Tibial nerve (tissue), 4 donors: ENCODE data around the gene KCTD5. TPM values are rescaled to one million over a fixed set of nuclear protein-coding genes. Genes with fewer than 3 reads are reported as not detected.

Experiments used
- DNase-seq, 2 donors: peaks; one replicate each; pipeline ENCODE4 v3.0.0-alpha.2; 2019; ENCODE audit warnings: low spot score in 2 of 2
- H3K27ac ChIP-seq, 4 donors: fragments of 200-600 bp; sonication (generic) in 3 of 4; one replicate each; pipeline ENCODE4 v1.5.1; 2017 to 2019; ENCODE audit warnings: mild to moderate bottlenecking in 1 of 4
- H3K27me3 ChIP-seq, 2 donors: fragments of 200-600 bp; sonication (generic) in 1 of 2; one replicate each; pipeline versions ENCODE4 v1.5.1 to v1.6.0; 2017 to 2019
- H3K36me3 ChIP-seq, 3 donors: fragments of 200-600 bp; sonication (generic); one replicate each; pipeline ENCODE4 v1.5.1; 2018 to 2019
- H3K4me1 ChIP-seq, 4 donors: fragments of 200-600 bp; sonication (generic) in 3 of 4; one replicate each; pipeline ENCODE4 v1.5.1; 2017 to 2019
- H3K4me3 ChIP-seq, 4 donors: fragments of 200-600 bp; sonication (generic) in 3 of 4; one replicate each; pipeline ENCODE4 v1.5.1; 2017 to 2019; ENCODE audit warnings: mild to moderate bottlenecking in 1 of 4, moderate library complexity in 1 of 4
- H3K9me3 ChIP-seq, 4 donors: fragments of 200-600 bp; sonication (generic) in 3 of 4; one replicate each; pipeline ENCODE4 v1.5.1; 2017 to 2019
- EP300 ChIP-seq, 2 donors: sonication (generic); formaldehyde crosslinking; IDR thresholded peaks; one replicate each; pipeline ENCODE4 v1.6.1; 2017; ENCODE audit warnings: antibody characterized with exemption in 2 of 2, mild to moderate bottlenecking in 1 of 2
- POLR2A ChIP-seq, 2 donors: fragments of 450-650 bp; IDR thresholded peaks; one replicate each; pipeline ENCODE4 v1.6.1; 2017; ENCODE audit warnings: antibody characterized with exemption in 2 of 2, mild to moderate bottlenecking in 2 of 2, moderate library complexity in 2 of 2
- WGBS, 2 donors: methylation state at CpG; one replicate each; pipeline ENCODE4 v1.1.5; 2018; 5-methylcytosine and 5-hydroxymethylcytosine counted together
- total RNA-seq, 4 donors: library from RNA; depleted of rRNA; stranded (reverse); fragments of >200 nt; gene quantifications; one replicate each; pipeline ENCODE4 v1.1.0, GENCODE V29; 2016
- TF ChIP-seq, protein P1 (sequence below), 5 experiments: fragments of 200-600 bp in 3 of 5; fragments of 450-650 bp in 2 of 5; sonication (generic) in 3 of 5; IDR thresholded peaks; one replicate each; pipeline ENCODE4 v1.5.1; 2016 to 2019; ENCODE audit warnings: antibody characterized with exemption in 5 of 5, mild to moderate bottlenecking in 3 of 5, moderate library complexity in 2 of 5

KCTD5 gene
- total RNA-seq, 4 donors from 2014 or later, result 17.8 to 24.3 (median 21.2) TPM

- DNase-seq, result no peak
- WGBS, 2 donors, result 51 to 59% methylated on average over 18 to 20 of the region's 22 CpGs
These were observed 29.2 kb downstream of the KCTD5 start for GRCh38 chr16:2711370-2712062.

DNA sequence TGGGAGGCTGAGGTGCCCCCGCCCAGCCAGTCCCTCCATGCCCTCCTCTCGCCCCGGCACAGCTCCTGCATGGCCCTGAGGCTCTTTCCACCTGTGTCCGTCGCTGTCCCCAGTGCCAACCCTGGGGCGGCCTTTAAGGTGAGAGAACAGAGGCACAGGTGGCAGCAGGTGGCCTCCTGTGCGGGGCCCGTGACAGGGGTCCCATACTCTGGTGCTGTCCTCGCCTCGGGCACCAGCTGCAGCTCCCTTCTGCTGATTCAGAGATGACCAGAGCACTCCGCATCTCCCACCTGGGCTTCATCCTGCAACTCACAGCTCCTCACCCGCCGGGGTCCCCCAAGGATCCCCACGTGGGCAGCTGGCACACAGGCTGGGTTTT, 29.7 kb downstream of the KCTD5 start:
- Histone ChIP-seq H3K27me3 (peaks cover 0 to 4% of the 10 kb centered on the region in 2 donors), H3K9me3 (no peaks in the 10 kb centered on the region), H3K36me3 (peaks cover 0 to 34% (median 2%) of the 10 kb centered on the region in 3 donors), H3K4me1 (peaks cover 0 to 9% (median 0%) of the 10 kb centered on the region in 4 donors), H3K27ac (no peak overlapping the region), H3K4me3 (no peak overlapping the region)
- 66 to 77% methylated on average over 12 to 14 of the region's 14 CpGs for WGBS, 2 donors
- no peak for DNase-seq
- TF ChIP-seq POLR2A (IDR thresholded peaks at IDR 0.05) (no peak), EP300 (IDR thresholded peaks at IDR 0.05) (no peak)
- TF ChIP-seq, protein P1, sequence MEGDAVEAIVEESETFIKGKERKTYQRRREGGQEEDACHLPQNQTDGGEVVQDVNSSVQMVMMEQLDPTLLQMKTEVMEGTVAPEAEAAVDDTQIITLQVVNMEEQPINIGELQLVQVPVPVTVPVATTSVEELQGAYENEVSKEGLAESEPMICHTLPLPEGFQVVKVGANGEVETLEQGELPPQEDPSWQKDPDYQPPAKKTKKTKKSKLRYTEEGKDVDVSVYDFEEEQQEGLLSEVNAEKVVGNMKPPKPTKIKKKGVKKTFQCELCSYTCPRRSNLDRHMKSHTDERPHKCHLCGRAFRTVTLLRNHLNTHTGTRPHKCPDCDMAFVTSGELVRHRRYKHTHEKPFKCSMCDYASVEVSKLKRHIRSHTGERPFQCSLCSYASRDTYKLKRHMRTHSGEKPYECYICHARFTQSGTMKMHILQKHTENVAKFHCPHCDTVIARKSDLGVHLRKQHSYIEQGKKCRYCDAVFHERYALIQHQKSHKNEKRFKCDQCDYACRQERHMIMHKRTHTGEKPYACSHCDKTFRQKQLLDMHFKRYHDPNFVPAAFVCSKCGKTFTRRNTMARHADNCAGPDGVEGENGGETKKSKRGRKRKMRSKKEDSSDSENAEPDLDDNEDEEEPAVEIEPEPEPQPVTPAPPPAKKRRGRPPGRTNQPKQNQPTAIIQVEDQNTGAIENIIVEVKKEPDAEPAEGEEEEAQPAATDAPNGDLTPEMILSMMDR (IDR thresholded peaks at IDR 0.05), result no peak

More at GRCh38 chr16:2711370-2712062, 29.2 kb downstream of the KCTD5 start:
- Histone ChIP-seq H3K4me3 (no peak overlapping the region), H3K27me3 (peaks cover 0 to 4% of the 10 kb centered on the region in 2 donors), H3K4me1 (peaks cover 0 to 9% (median 0%) of the 10 kb centered on the region in 4 donors), H3K36me3 (peaks cover 0 to 39% (median 2%) of the 10 kb centered on the region in 3 donors), H3K27ac (no peak overlapping the region), H3K9me3 (no peaks in the 10 kb centered on the region)
- TF ChIP-seq EP300 (IDR thresholded peaks at IDR 0.05), result no peak
- no peak for TF ChIP-seq POLR2A (IDR thresholded peaks at IDR 0.05)
- TF ChIP-seq, protein P1 (IDR thresholded peaks at IDR 0.05), result no peak

- no peak for DNase-seq
- peaks cover 0 to 4% of the 10 kb centered on the region in 2 donors for H3K27me3 ChIP-seq
- H3K36me3 ChIP-seq, result peaks cover 0 to 29% (median 2%) of the 10 kb centered on the region in 3 donors
- no peak overlapping the region for H3K4me3 ChIP-seq
- TF ChIP-seq EP300 (IDR thresholded peaks at IDR 0.05), result no peak
- TF ChIP-seq, protein P1 (IDR thresholded peaks at IDR 0.05), result no peak
- 78% methylated on average over 21 of the region's 21 CpGs for WGBS, 2 donors
- H3K9me3 ChIP-seq, result no peaks in the 10 kb centered on the region
- H3K27ac ChIP-seq, result no peak overlapping the region
- H3K4me1 ChIP-seq, result peaks cover 0 to 9% (median 0%) of the 10 kb centered on the region in 4 donors
These were observed 30.2 kb downstream of the KCTD5 start for GRCh38 chr16:2712546-2712945.

DNA sequence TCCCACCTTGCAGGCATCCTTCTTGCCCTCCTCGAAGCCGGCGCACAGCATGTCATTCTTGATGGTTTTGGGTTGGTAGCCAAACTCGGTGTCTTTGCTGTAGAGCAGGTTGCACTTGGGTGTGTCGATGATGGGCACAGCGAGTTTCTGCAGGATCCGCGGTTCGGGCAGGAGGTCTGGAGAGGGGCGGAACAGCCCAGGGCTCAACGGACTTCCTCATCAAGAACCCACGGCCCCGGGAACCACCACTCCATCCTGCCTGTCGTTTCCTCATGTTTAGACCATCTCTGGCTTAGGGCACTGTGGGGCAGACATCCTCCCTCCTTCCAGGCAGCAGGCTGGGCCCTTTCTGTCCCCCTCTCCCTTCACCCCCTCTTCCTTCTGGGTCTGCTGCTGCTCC, 31.2 kb downstream of the KCTD5 start:
- Histone ChIP-seq H3K4me3 (no peak overlapping the region), H3K4me1 (peaks cover 0 to 9% (median 0%) of the 10 kb centered on the region in 4 donors), H3K27ac (no peak overlapping the region), H3K36me3 (peaks cover 0 to 19% (median 0%) of the 10 kb centered on the region in 3 donors), H3K9me3 (no peaks in the 10 kb centered on the region), H3K27me3 (peaks cover 0 to 4% of the 10 kb centered on the region in 2 donors)
- no peak for DNase-seq
- WGBS, 2 donors, result 70 to 80% methylated on average over 14 of the region's 14 CpGs
- TF ChIP-seq POLR2A (IDR thresholded peaks at IDR 0.05) (no peak), EP300 (IDR thresholded peaks at IDR 0.05) (no peak)
- TF ChIP-seq, protein P1 (IDR thresholded peaks at IDR 0.05), result no peak

DNA sequence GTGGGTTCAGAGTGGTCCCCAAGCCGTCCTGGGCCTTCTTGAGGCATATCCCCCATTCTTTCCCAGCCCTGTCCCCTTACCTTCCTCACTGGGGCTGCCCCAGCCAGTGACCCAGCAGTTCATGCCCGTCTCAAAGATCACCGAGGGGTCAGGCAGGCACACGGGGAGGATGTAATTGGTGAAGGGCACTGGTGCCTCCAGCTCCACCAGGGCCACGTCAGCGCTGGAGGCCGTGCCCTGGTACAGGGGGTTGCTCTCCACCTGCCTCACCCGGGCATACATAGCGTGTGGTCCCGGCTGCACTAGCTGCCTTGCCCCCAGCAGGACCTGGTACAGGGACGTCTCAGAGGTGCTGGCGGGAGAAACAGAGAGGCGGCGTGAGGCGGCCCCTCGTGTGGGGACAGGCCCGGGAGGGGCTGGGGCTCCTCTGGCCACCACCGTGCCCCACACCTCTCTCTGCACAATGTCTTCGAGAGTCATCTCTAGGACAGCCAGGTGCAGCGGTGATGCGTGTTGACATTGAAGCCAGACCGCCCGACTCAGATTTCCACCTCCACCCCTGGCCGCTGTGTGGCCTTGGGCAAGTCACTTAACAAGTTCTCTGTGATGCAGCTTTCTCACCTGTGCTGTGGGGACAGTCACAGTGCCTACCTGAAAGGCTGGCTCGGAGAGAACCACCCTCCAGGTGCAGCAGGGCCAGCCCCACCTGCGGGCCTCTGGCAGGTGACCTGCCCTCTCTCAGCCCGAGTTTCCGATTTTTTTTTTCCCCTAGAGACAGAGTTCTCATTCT, 31.9 kb downstream of the KCTD5 start:
- Histone ChIP-seq H3K27ac (no peak overlapping the region), H3K27me3 (peaks cover 0 to 4% of the 10 kb centered on the region in 2 donors), H3K4me3 (no peak overlapping the region), H3K4me1 (peaks cover 0 to 9% (median 0%) of the 10 kb centered on the region in 4 donors), H3K36me3 (peaks cover 0 to 13% (median 0%) of the 10 kb centered on the region in 3 donors), H3K9me3 (no peaks in the 10 kb centered on the region)
- no peak for DNase-seq
- TF ChIP-seq POLR2A (IDR thresholded peaks at IDR 0.05), result no peak
- TF ChIP-seq, protein P1 (IDR thresholded peaks at IDR 0.05), result no peak
- no peak for TF ChIP-seq EP300 (IDR thresholded peaks at IDR 0.05)
- 82 to 84% methylated on average over 23 to 25 of the region's 28 CpGs for WGBS, 2 donors
